HG03039 (cell line): ENCODE results near the gene CCNB2.
"Not testable (repeated sequence)": the region's sequence is repeated elsewhere in the genome, so short reads cannot be mapped to it uniquely, and the experiment has no call there.

Experiments
- ATAC-seq: cut with Tn5 transposase; IDR thresholded peaks from one replicate; pipeline ENCODE4 v1.9.1; 2021; ENCODE audit warnings: mild to moderate bottlenecking, moderate library complexity; ENCODE audit not compliant: unreplicated experiment

CCNB2 gene

DNA sequence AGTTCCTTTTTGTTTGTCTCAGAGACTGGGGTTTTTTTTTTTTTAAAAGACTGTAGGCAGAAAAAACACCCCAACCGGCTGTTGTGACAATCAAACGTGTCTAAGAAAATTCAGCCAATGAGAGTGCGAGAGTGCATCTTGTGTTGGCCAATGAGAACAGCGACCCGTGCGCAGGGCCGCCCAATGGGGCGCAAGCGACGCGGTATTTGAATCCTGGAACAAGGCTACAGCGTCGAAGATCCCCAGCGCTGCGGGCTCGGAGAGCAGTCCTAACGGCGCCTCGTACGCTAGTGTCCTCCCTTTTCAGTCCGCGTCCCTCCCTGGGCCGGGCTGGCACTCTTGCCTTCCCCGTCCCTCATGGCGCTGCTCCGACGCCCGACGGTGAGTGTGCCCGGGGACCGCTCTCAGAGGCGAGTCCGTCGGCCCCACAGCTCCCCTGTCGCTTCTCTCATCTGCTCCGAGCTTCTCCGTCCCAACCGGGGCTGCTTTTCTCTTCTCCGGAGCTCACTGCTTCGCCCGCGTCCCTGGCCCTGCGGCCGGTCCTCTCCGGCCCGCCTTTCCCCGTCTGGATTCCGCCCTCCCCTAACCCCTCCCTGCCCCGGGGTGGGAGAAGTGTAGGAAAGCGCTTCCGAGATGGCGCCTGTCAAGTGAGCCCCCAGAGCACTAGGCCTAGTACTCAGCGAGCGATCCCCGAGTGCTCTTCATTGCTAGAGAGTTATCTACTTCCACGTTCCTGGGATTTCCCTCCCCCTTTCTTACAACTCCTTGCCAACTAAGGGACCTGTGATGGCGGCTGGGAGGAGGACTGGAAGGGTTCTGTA is at the start of gene CCNB2:
Gene CCNB2 (plus strand): TSS at position 235 of the 821 bp plus-strand sequence. CDS start 123 bp downstream, at position 358.
- ATAC-seq, result peak; percentile 97

DNA sequence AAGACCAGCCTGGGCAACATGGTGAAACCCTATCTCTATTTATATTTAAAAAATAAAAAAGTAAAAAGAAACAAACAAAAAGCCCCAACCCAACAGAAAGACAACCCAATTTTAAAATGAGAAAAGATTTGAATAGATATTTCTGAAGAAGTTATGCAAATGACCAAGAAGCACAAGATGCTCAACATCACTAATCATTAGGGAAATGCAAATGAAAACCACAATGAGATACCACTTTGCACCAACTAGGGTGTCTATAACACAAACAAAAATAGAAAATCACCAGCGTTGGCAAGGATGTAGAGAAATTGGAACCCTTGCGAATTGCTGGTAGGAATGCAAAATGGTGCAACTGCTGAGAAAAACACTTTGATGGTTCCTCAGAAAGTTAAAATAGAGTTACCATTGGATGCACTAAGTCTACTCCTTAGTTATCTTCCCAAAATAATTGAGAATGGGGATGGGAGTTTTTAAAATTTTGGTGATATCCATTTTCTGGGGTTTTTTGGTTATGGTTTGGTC is 45.8 kb upstream of the CCNB2 start:
- no peak for ATAC-seq

DNA sequence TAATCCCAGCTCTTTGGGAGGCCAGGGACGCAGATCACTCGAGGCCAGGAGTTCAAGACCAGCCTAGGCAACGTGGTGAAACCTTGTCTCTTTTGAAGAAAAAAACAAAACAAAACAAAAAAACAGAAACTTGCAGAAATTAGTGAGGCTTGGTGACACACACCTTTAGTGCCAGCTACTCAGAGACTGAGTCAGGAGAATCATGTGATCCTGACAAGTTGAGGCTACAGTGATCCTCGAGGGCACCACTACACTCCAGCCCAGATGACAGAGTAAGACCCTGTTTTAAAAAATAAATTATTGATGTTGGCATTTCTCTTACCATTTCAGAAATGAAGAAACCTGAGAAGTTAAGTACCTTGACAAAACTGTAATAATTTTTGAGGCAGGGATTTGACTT is 44.6 kb upstream of the CCNB2 start:
- ATAC-seq, result no peak

DNA sequence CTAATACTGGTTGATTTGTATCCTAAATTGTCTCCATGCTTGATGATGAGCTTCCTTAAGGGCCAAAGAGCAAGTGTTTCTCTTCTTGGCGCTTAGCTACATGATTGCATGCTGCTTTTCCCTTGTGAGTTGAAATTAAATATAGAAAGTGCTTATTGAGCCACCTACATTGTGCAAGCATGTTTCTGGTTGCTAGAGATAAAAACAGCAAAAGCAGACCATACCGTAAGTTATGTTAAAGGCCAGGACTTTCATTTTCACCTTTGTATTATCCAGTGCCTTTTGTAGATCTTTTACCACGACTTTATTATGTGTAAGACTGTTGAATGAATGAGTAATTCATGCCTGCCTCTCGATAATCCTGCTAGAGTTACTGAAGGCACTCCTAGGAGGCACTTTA is 41.9 kb upstream of the CCNB2 start:
- no peak for ATAC-seq

DNA sequence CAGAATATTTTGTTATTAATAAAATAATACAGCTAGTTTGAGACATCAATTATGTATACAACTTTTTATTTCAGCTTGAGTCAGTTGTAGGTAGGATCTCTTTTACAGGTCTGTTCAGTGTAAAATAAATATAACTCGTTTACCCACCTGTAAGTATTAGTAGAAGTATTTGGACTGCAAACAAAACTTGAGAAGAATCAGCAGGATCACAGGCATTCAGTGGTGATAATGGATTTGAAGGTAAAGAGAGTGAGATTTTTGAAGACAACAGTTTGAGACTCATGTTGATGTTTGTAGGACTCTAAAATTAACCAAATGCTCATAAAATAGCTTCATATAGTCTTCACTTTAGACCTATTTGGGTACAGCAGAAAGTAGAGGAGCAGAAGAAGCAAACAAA is 35.5 kb upstream of the CCNB2 start:
- ATAC-seq, result no peak

DNA sequence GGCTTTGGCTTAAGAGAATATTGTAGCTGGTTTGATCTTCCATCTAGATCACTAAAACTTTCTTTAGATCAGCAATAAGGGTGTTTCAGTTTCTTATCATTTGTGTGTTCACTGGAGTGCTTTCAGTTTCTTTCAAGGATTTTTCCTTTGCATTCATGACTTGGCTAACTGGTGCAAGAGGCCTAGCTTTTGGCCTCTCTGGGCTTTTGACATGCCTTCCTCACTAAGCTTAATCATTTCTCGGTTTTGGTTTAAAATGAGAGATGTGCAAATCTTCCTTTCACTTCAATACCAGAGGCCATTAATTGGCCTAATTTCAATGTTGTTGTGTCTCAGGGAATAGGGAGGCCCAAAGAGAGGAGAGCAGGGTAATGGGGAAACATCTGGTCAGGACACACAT is 30.3 kb upstream of the CCNB2 start:
- ATAC-seq, result no peak

DNA sequence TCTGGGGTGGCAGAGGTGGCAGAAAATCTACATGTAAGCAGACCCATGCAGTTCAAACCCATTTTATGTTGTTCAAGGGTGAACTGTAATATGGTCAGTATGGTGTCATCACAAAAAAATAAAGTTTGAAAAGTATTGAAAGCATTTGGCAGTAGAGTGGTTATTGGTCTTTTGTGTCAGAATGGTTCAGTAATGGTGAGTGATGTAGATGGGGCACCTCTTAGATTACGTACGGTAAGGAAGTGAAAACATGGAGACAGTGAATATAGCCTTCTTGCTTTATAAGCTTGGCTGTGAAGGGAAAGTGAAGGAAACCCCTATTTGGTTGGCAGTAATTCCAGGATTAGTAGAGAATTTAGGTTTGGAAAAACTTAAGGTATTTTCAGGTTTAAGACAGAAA is 17.2 kb upstream of the CCNB2 start:
- no peak for ATAC-seq

DNA sequence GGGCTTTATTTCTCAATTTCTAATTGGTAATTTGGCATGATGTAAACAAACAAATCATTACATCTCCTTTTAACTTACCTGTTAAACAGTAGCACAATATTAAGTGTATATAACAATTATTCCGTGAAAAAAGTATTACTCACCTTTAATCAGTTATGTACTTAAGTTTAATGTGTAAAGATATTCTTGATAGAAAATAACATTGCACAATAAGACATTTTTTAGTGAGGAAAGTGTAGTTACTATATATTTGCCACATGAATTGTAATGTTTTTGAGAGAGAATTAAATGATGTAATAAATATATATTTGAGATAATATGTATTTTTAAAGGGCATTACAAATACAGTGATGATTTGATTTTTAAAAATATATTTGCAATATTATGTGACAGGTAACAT is 10.9 kb upstream of the CCNB2 start:
- no peak for ATAC-seq

DNA sequence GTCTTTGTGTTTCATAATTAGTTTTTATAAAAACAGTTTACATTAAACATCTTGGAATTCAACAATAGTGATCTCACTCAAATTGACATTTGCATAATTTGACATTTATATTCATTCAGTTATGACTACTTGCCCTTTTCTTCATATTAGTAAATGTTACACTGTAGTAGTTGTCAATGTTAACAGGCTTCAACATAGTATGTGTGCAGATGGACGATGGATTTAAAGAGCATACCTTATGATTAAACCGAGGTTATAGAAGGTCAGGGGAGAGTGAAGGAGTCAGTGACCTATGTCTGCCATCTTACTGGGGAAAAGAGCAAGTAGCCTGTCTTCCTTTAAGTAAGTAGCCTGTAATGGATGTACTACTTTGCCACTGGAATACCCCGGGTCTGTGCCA is 8.5 kb upstream of the CCNB2 start:
- no peak for ATAC-seq

DNA sequence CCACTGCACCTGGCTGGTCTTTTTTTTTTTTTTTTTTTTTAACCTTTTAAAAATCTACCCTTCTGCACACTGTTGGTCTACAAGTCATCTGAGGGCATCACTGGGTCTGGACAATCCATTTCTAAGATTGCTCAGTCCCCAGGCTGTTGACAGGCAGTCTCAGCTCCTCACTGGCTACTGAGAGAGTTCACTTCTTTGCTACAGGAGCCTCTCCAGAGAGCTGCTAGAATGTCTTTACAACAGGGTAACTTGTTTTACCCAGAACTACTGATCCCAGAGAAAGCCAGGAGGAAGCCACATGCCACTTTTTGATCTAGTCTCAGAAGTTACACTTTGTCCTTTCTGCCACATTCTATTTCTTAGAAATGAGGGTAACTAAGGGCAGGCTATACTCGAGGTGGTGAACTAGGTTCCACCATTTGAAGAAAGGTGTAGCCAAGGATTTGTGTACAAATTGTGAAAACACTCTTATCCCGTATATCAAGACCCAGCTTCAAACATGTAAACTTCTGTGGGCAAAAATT is 5.7 kb upstream of the CCNB2 start:
- no peak for ATAC-seq

DNA sequence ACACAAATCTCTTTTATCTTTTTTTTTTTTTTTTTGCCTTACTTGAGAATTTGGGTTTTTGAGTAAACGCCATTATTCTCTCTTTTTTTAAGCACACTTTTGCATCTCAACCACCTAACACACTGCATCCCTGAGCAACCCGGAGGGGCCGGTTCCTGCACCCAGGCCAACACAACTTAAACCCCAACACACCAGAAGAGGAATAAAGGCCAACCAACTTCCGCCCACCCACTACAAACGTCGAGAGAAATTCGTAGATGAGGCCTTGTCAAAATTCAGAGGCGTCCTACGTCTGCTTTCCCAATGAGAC is 389 bp upstream of the CCNB2 start:
- peak; percentile 19 for ATAC-seq

DNA sequence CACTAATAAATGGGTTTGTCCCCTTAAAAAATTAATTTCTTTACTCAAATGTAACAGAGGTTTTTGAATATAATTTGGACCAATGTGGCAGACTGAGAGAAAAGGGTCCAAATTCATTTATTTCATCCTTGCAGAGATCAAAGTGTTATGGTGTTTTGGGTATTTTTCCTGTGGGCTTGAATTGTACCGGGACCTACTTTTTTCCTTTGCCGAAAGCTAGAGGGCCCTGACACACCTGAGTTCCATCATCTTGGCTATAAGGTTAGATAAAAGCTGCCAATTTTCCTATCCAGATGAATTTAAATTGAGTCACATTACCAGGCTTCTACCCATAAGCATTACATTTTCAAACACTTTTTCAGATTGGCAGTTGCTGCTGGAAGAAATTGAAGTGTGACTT is 908 bp downstream of the CCNB2 start:
- ATAC-seq, result no peak

DNA sequence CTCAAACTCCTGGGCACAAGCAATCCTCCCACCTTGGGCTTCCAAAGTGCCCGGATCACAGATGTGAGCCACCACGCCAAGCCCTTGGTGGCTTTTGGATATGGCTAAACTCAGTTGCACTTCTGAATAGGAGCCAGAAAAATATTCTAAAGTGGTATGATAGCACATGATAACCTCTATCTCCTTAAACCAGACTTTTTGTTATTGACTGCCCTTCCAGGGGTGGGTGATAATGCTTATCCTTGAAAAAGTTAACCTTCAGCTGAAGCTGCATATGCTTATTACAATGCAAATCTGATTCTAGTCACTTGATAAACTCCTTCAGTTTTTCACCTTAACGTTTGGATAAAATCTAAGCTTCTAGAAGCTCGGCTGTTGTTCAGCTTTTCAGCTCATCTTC is 6.3 kb downstream of the CCNB2 start:
- no peak for ATAC-seq

DNA sequence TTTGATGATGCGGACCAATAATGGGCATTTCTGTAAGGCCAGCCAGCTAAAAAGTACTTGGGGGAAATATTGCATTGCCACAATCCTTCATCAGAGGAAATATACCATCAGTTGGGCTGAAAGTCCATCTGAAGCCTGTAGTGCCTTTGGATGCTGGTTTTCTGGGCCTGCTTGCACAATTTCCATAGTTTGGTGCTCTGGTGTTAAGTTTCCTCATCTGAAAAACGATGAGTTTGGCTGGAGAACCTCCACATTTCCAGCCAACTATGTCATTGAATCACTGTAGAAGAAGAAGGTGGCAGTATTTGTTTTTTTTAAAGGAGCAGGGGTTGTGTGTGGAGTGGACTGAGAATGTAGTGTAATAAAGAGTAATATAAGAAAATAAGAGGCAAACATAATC is 10.1 kb downstream of the CCNB2 start:
- ATAC-seq, result no peak

DNA sequence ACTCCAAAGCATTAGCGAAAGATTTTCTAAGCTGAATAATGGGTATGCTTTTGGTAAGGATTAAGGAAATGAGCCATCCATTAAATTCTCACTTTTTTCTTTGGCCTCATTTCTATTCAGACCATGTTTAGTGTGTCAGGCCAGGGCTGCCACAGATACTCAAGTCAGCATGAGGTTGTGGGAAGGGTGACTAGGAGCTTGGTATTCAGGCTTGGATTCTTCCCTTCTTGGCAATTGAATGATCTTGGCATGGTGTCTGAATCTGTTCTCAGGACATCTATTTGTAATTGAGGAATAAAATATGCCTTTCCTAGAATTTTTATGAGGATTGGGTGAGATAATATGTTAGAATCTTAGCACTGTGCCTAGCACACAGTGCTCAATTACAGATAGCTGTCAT is 11.2 kb downstream of the CCNB2 start:
- ATAC-seq, result no peak

DNA sequence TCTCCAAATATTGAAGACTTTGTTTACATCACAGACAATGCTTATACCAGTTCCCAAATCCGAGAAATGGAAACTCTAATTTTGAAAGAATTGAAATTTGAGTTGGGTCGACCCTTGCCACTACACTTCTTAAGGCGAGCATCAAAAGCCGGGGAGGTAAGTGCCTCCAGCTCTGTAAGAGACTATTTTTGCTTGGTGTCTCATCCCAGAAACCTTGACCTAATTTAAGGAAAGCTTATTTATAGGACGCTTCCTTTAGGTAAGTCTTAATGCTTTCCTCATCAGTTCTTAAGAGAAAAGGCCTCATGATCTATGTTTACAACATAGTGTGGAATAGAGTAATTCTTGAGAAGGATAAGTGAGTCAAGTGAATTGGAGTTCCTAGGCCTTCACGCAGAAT is 11.8 kb downstream of the CCNB2 start:
- no peak for ATAC-seq

DNA sequence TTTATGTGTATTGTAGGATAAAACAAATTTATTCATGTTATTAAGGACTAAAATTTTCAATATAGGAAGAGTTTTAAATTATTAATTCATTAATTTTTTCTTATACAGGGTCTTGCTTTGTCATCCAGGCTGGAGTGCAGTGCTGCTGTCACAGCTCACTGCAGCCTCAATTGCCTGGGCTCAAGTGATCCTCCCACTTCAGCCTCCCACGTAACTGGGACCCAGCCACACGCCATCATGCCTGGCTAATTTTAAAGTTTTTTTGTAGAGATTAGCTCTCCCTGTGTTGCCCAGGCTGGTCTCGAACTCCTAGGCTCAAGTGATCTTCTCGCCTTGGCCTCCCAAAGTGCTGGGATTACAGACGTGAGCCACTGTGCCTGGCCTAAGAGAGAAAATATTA is 14.7 kb downstream of the CCNB2 start:
- no peak for ATAC-seq

DNA sequence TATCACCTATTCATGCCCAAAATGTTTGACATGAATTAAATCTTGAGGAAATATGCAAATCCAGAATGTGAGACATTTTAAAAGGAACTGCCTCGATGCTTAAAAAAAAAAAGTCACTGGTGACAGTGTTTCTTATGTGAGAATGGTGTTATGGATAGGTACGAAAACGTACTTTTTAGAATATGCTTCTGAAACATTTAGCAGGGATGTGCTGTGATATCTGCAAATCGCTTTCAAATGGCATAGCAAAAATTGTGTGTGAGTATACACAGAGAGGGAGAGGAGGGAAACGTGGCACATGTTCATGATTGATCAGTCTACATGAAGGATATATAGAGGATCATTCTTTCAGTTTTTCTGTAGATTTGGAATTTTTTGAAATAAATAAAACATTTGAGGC is 16.0 kb downstream of the CCNB2 start:
- no peak for ATAC-seq

DNA sequence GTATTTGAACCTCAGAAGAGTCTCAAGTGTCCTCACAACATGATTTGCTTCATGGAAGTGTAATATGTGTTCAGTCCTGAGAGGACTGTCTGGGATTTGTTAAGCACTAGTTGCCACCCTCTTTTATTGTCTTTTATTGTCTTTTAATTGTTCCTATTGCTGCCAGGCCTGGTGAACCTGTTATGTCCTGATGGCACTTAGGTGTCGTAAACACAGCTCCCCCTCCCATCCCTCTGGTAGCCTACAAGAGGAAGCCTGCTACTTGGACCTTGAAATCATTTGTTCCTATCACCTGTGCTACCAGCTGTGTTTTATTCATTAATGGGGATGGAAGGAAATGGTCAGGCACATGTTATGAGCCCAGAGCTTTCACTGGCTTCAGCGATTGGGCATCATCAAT is 19.3 kb downstream of the CCNB2 start:
- no peak for ATAC-seq

DNA sequence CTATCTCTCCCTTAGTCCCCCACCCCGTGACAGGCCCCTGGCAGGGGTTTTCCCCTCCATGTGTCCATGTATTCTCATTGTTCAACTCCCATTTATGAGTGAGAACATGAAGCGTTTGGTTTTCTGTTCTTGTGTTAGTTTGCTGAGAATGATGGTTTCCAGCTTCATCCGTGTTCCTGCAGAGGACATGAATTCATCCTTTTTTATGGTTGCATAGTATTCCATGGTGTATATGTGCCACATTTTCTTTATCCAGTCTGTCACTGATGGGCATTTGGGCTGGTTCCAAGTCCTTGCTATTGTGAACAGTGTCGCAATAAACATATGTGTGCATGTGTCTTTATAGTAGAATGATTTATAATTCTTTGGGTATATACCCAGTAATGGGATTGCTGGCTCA is 20.7 kb downstream of the CCNB2 start:
- not testable (repeated sequence) for ATAC-seq

DNA sequence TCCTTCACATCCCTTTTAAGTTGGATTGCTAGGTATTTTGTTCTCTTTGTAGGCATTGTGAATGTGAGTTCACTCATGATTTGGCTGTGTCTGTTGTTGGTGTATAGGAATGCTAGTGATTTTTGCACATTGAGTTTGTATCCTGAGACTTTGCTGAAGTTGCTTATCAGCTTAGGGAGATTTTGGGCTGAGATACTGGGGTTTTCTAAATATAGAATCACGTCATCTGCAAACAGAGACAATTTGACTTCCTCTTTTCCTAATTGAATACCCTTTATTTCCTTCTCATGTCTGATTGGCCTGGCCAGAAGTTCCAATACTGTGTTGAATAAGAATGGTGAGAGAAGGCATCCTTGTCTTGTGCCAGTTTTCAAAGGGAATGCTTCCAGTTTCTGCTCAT is 22.3 kb downstream of the CCNB2 start:
- not testable (repeated sequence) for ATAC-seq

DNA sequence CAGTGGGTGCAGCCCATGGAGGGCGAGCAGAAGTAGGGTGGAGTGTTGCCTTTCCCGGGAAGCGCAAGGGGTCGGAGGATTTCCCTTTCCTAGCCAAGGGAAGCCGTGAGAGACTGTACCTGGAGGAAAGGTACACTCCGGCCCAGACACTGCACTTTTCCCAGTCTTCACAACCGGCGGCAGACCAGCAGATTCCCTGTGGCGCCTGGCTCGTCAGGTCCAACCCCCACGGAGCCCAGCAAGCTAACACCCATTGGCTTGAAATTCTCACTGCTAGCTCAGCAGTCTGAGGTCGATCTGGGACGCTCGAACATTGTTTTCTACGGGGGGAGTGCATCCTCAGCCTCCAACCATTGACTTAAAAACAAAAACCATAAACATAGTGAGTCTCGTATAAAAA is 26.5 kb downstream of the CCNB2 start:
- ATAC-seq, result no peak
